ENCODE measurements around the gene FLOT1. TPM values are rescaled to one million over a fixed set of nuclear protein-coding genes. Genes with fewer than 3 reads are reported as not detected.

The FLOT1 gene
- total and polyA plus RNA-seq, 2 of the 13 experiments (the other 11 are each of a cell fraction or from before 2014, with no cell fraction given) = 82.3 to 130 TPM

- no peak for TF ChIP-seq ZNF597 (CRISPR knock-in tag; IDR thresholded peaks at IDR 0.05)
- peak; percentile 100 for TF ChIP-seq RBM22 (optimal IDR thresholded peaks at IDR 0.05; ENCODE audit: low read length)
- TF ChIP-seq CSRNP2 (CRISPR knock-in tag; conservative IDR thresholded peaks at IDR 0.05; ENCODE audit: low read depth) = 0 out of 2 replicates have a peak, but pooled peaks have one; percentile 19
- TF ChIP-seq ETV5 (CRISPR knock-in tag; IDR thresholded peaks at IDR 0.05; ENCODE audit: borderline replicate concordance) = 0 out of 2 replicates have a peak, but pooled peaks have one; percentile 37
- TF ChIP-seq NR2F2 (IDR thresholded peaks at IDR 0.05; ENCODE audit: borderline replicate concordance, low read depth) = no peak
- no peak; the same call in 1 of the 2 replicates for TF ChIP-seq MIER2 (CRISPR knock-in tag; IDR thresholded peaks at IDR 0.05)
- no peak for TF ChIP-seq PCBP1 (IDR thresholded peaks at IDR 0.05; ENCODE audit: borderline replicate concordance, low read depth, low read length)
- no peak for TF ChIP-seq ELF1 (CRISPR knock-in tag; IDR thresholded peaks at IDR 0.05)
- TF ChIP-seq SSRP1 (CRISPR knock-in tag; IDR thresholded peaks at IDR 0.05) = peak; percentile 53; the same call in 1 of the 2 replicates
- no peak for TF ChIP-seq THAP7 (CRISPR knock-in tag; IDR thresholded peaks at IDR 0.05)
- TF ChIP-seq ZFP36L2 (CRISPR knock-in tag; IDR thresholded peaks at IDR 0.05) = no peak
- TF ChIP-seq SP140L (CRISPR knock-in tag; IDR thresholded peaks at IDR 0.05; ENCODE audit: borderline replicate concordance) = no peak
- TF ChIP-seq ZNF232 (CRISPR knock-in tag; IDR thresholded peaks at IDR 0.05; ENCODE audit: borderline replicate concordance) = peak; percentile 70
- peak; percentile 55 for TF ChIP-seq RBFOX2 (IDR thresholded peaks at IDR 0.05; ENCODE audit: low read depth, low read length)
- TF ChIP-seq ZNF264 (CRISPR knock-in tag; IDR thresholded peaks at IDR 0.05) = no peak
- peak; percentile 71; the same call in 1 of the 2 replicates for TF ChIP-seq ZNF44 (CRISPR knock-in tag; IDR thresholded peaks at IDR 0.05)
- no peak for TF ChIP-seq ZNF484 (CRISPR knock-in tag; IDR thresholded peaks at IDR 0.05; ENCODE audit: borderline replicate concordance, low read depth)
- no peak for TF ChIP-seq GPN1 (CRISPR knock-in tag; IDR thresholded peaks at IDR 0.05; ENCODE audit: borderline replicate concordance)
- TF ChIP-seq POLR2G (IDR thresholded peaks at IDR 0.05; ENCODE audit: low read depth, low read length) = peak; percentile 84
- TF ChIP-seq ZNF576 (CRISPR knock-in tag; IDR thresholded peaks at IDR 0.05) = no peak
- TF ChIP-seq ATF3 (CRISPR knock-in tag; IDR thresholded peaks at IDR 0.05) = peak; percentile 11; the same call in 1 of the 2 replicates
- no peak for TF ChIP-seq ZNF354B (CRISPR knock-in tag; IDR thresholded peaks at IDR 0.05)
- TF ChIP-seq ELF3 (CRISPR knock-in tag; IDR thresholded peaks at IDR 0.05) = 0 out of 2 replicates have a peak, but pooled peaks have one; percentile 15
- no peak for TF ChIP-seq NCOA1 (CRISPR knock-in tag; IDR thresholded peaks at IDR 0.05)
- TF ChIP-seq THAP8 (CRISPR knock-in tag; IDR thresholded peaks at IDR 0.05; ENCODE audit: borderline replicate concordance) = no peak
Measured at GRCh38 chr6:30725713-30726505, 16.6 kb downstream of the FLOT1 start (continued).
